Caki2 (cell line): ENCODE results near the gene TRIM60. TPM values are rescaled to one million over a fixed set of nuclear protein-coding genes. Genes with fewer than 3 reads are reported as not detected.
"Not testable (repeated sequence)": the region's sequence is repeated elsewhere in the genome, so short reads cannot be mapped to it uniquely, and the experiment has no call there.

Experiments used
- DNase-seq: peaks from one replicate; pipeline ENCODE4 v3.0.0-alpha.2; 2015; ENCODE audit warnings: low read depth
- in situ Hi-C: cut with HindIII; loops from 2 replicates; pipeline ENCODE4 v1.10.0; 2016; ENCODE audit warnings: low sequenced_read_pairs, low pct_unique_long_range_greater_than_20kb, mixed read lengths
- total RNA-seq: library from RNA; depleted of rRNA; stranded (reverse); fragments of >200 nt; shearing (Covaris generic); gene quantifications from 2 replicates; pipeline ENCODE4 v1.2.3, GENCODE V29; 2014; ENCODE audit warnings: low replicate concordance; rRNA removed

TRIM60 gene
- total RNA-seq: not detected in 2 replicates

DNA sequence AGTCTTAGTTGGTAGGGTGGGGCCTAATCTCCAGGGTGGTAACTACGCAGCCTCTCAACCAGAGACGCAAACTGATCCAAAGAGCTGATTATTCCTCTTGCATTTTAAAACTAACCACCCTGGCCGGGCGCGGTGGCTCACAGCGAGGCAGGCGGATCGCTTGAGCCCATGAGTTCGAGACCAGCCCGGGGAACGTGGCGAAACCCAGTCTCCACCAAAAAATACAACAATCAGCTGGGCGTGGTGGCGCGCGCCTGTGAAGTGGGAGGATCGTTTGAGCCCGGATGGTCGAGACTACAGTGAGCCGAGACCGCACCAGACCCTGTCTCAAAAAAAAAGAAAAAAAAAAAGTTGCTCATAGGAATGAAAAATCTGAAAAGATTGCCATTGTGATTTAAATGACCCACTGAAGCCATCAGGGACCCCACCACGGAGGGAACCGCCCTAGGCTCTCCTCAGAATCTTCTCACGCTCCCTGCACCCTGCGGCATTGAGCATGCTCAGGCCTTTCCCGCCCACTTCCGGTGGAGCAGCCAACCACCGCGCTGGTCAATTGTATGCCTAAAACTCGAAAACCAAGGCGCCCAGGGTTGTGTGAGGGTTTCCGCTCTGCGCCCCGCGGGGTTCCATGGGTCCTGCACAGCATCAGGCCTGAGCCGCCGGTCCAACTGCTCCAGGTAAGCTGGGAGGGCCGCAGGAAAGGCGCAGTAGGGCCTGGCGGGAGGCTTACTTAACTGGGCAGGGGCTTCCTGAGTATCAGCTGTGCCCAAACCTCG lies at the start of gene TRIM60:
Gene TRIM60 (plus strand): TSS at position 564 of the 776 bp plus-strand sequence. CDS start 8,074 bp downstream, outside the sequence.
- DNase-seq: no peak
- in situ Hi-C loops: no loop called here

DNA sequence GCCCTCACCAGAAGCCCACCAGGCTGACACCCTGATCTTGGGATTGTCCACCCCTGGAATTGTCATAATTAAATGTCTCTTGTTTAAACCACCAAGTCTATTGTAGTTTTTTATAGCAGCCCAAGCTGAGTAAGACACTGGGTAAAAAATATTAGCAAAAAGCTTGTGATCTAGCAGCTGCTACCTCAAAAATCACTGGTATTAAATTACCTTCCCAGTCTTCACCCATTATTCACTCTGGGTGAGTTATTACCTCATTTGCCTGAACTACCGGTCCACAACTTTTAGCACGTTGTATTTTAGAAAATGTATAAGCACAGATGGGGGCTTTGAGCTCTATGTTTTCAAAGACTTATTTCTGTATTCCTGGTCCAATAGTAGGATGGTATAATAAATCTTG lies 42.3 kb upstream of the TRIM60 start:
- in situ Hi-C loops: no loop called here
- no peak for DNase-seq

DNA sequence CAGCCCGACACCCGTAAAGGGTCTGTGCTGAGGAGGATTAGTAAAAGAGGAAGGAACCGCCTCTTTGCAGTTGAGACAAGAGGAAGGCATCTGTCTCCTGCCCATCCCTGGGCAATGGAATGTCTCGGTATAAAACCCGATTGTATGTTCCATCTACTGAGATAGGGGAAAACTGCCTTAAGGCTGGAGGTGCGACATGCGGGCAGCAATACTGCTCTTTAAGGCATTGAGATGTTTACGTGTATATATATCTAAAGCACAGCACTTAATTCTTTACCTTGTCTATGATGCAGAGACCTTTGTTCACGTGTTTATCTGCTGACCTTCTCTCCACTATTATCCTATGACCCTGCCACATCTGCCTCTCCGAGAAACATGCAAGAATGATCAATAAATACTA lies 41.0 kb upstream of the TRIM60 start:
- DNase-seq, in situ Hi-C loops: not testable (repeated sequence)

DNA sequence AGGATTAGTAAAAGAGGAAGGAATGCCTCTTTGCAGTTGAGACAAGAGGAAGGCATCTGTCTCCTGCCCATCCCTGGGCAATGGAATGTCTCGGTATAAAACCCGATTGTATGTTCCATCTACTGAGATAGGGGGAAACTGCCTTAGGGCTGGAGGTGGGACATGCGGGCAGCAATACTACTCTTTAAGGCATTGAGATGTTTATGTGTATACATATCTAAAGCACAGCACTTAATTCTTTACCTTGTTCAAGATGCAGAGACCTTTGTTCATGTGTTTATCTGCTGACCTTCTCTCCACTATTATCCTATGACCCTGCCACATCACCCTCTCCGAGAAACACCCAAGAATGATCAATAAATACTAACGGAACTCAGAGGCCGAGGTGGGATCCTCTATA lies 35.7 kb upstream of the TRIM60 start:
- DNase-seq, in situ Hi-C loops: not testable (repeated sequence)

DNA sequence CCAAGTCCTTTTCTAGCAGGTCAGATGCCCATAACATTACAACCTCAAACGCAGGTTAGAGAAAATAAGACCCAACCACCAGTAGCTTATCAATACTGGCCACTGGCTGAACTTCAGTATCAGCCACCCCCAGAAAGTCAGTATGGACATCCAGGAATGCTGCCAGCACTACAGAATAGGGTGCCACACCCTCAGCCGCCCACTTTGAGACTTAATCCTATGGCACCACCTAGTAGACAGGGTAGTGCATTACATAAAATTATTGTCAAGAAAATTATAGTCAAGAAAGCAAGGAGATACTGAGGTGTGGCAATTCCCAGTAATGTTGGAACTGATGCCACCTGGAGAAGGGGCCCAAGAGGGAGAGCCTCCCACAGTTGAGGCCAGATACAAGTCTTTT lies 34.5 kb upstream of the TRIM60 start:
- in situ Hi-C loops: no loop called here
- DNase-seq: no peak

DNA sequence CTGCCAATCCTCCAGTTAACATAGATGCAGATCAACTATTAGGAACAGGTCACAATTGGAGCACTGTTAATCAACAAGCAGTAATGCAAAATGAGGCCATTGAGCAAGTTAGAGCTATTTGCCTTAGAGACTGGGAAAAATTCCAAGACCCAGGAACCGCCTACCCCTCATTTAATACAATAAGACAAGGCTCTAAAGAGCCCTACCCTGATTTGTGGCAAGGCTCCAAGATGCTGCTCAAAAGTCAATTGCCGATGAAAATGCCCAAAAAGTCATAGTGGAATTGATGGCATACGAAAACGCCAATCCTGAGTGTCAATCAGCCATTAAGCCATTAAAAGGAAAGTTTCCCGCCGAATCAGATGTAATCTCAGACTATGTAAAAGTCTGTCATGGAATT lies 33.9 kb upstream of the TRIM60 start:
- no peak for DNase-seq
- in situ Hi-C loops: no loop called here

DNA sequence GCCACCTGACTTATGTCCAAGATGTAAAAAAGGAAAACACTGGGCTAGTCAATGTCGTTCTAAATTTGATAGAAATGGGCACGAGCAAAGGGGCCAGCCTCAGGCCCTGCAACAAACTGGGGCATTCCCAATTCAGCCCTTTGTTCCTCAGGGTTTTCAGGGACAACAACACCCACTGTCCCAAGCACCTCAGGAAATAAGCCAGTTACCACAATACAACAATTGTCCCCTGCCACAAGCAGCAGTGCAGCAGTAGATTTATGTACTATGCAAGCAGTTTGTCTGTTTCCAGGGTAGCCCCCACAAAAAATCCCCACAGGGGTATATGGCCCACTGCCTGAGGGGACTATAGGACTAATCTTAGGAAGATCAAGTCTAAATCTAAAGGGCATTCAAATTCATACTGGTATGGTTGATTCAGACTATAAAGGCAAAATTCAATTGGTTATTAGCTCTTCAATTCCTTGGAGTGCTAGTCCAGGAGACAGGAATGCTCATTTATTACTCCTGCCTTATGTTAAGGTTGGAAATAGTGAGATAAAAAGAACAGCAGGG lies 33.2 kb upstream of the TRIM60 start:
- in situ Hi-C loops, DNase-seq: not testable (repeated sequence)

DNA sequence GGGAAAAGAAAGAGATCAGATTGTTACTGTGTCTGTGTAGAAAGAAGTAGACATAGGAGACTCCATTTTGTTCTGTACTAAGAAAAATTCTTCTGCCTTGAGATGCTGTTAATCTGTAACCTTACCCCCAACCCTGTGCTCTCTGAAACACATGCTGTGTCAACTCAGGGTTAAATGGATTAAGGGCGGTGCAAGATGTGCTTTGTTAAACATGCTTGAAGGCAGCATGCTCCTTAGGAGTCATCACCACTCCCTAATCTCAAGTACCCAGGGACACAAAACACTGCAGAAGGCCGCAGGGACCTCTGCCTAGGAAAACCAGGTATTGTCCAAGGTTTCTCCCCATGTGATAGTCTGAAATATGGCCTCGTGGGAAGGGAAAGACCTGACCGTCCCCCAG lies 29.8 kb upstream of the TRIM60 start:
- in situ Hi-C loops, DNase-seq: not testable (repeated sequence)

DNA sequence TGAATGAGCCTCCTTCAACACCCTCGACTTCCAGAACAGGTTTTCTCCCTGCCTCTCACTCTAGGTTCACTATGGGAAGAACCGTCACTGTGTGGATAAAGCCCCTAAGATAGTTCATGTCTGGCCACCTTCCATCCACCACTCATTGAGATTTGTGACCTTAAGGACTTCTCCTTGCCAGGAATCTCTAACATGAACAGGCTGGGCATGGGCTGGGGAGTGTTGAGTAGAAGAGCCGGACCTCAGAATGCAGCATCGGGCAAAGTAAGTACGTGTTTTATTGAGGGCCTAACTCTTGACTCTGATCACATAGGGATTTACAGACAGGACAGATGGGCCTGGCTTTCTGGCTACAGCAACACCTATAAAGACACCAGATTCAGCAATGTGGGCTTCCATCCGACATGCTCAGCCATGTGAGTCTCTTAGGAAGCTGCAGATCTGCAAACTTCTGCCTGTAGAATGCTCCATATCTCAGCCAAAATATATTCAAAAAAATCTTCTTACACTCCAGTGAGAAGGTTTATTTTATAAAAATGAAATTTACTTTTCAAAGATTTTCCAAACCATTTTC lies 26.4 kb upstream of the TRIM60 start:
- DNase-seq: no peak
- in situ Hi-C loops: no loop called here

DNA sequence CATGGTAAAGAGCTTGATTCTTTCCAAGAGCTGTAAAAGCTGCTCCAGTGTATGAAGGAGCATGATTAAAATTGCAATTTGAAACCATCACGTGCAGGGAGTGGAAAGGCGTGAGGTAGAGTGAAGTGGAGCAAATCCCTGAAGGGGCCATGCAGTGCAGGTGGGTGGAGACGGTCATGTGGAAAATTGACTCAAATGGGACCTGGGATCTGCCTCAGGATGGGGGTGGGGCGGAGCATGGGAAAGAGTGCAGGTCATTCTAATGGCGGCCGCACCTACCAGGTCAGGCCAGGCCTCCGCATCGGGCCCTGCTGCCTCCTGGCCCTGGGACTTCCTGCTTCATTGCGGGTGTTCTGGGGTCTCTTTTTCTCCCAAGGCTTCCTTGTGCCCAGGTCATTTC lies 25.3 kb upstream of the TRIM60 start:
- DNase-seq: no peak
- in situ Hi-C loops: no loop called here

DNA sequence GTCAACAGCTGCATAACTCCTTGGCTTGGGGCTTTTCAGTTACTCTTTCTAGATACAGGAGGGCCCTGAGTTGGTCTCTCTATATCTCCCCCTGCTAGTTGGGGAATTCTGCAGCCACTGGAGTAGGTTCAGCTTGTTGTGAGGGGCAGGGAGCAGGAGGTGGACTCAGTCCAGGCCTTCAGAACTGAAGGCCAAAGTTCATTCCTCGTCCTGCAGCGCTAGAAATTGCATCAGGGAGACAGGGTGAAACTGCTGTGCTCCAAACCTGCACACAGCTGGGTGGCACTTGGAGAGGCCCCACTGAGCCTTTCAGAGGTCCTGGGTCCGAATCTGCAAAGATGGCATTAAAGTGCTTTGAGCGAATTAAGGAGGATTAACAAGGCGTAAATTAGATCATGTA lies 24.9 kb upstream of the TRIM60 start:
- in situ Hi-C loops: no loop called here
- DNase-seq: no peak

DNA sequence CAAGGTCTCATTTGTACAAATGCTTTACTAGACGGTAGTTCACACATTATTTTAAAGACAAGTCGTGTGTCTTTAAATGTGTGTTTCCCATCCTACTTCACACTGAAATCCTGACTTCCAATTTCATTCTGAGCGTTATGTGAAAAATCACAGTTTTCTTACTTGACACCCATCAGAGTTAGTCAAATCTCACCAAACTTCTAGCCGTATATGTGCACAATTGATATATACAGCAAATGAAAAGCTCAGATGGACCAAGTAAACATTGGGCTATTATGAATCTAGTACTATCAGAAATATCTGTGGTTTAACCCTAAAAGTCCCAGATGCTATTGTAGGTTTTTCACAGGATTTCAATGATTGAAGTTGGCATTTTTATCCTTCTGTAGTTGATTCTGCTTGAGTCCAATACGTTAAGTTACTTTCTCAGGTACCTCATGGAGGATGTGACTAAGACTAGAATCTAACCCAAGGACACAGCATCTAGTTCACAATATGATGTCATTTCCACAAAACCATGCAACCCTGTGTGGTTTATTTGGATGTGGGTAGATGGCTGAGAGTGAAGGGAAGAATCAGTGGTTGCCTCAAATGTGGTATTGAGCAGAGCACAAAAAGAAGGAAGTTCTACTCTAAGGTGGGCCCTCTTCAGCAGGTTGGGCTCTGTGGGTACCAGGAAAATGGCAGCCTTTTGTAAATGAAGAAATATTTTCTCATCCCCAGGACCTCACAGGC lies 22.1 kb upstream of the TRIM60 start:
- DNase-seq: no peak
- in situ Hi-C loops: no loop called here

DNA sequence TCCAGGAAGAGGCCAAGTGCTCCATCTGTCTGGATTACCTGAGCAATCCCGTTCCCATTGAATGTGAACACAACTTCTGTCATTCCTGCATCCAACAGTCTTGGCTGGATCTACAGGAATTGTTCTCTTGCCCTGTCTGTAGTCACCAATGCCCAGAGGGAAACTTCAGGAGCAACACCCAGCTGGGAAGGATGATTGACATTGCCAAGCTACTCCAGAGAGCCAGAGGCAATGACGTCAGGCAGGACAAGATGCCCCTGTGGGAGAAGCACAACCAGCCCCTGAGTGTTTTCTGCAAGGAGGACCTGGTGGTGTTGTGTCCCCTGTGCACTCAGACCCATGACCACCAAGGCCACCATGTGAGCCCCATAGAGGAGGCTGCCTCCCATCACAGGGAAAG lies 21.3 kb upstream of the TRIM60 start:
- no peak for DNase-seq
- in situ Hi-C loops: no loop called here

DNA sequence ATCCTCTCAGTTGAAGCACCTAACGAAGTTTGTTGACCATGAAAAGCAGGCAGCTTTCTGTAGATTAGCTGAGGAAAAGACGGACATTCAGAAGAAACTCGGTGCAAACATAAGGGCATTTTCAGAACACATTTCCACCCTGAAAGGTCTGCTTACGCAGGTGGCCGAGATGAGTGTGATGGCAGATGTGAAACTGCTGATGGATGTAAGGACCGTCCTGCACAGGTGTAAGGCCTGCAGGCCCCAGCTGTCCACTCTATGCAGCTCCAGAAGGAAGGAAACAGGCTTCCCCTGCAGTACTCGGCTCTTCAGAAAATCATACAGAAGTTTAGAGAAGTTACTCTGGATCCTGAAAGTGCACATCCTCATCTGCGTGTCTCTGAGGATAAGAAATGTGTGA lies 20.8 kb upstream of the TRIM60 start:
- DNase-seq: no peak
- in situ Hi-C loops: no loop called here

DNA sequence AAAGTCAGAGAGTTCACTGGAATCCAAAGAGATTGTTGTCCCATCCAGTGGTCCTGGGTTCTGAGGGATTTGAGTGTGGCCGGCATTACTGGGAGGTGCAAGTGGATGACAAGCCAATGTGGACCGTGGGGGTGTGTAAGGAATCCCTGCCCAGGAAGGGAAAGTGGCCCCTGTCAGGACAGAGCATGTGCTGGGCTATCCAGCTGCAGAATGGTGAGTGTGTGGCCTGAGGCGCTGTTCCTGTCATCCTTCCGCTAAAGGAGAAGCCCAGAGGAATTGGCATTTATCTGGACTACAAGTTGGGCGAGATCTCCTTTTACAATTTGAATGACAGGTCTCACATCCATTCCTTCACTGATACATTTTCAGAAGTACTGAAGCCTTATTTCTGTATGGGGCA lies 20.4 kb upstream of the TRIM60 start:
- in situ Hi-C loops: no loop called here
- no peak for DNase-seq

DNA sequence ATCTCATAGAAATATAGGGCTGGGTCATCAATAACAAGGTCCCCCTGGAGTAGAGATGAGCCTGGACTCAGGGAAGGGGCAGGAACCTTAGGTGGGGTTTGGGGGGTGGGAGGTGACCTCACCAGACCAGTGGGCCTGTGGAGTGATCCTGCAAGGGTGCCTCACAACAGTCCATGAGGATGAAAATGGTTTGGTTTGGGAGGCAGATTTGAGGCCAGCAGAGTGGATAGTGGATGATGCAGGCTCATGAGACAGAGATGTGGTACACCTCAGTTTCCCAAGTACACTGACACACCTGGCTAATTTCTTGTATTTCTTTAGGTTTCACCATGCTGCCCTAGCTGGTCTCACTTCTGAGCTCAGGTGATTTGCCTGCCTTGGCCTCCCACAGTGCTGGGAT lies 18.1 kb upstream of the TRIM60 start:
- no peak for DNase-seq
- in situ Hi-C loops: no loop called here

DNA sequence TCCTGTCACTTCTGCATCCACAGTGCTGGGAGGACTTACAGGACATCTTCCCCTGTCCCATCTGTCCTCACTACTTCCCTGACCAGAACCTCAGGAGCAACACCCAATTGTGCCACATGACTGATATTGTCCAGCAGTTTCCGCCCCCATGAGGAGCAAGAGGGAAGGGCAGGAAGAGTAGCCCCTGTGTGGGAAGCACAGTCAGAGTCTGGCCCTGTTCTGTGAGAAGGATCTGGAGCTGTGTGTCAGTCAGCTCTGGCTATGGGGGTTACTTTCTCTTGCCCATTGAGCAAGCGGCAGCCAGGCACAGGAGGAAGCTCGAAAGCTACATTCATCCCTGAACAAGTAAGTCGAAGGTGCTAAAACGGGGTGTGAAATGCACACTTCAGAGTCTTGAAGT lies 14.8 kb upstream of the TRIM60 start:
- no peak for DNase-seq
- in situ Hi-C loops: no loop called here

DNA sequence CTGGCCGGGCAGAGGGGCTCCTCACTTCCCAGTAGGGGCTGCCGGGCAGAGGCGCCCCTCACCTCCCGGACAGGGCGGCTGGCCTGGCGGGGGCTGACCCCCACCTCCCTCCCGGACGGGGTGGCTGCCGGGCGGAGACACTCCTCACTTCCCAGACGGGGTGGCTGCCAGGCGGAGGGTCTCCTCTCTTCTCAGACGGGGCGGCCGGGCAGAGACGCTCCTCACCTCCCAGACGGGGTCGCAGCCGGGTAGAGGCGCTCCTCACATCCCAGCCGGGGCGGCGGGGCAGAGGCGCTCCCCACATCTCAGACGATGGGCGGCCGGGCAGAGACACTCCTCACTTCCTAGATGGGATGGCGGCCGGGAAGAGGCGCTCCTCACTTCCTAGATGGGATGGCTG lies 11.8 kb upstream of the TRIM60 start:
- DNase-seq, in situ Hi-C loops: not testable (repeated sequence)

DNA sequence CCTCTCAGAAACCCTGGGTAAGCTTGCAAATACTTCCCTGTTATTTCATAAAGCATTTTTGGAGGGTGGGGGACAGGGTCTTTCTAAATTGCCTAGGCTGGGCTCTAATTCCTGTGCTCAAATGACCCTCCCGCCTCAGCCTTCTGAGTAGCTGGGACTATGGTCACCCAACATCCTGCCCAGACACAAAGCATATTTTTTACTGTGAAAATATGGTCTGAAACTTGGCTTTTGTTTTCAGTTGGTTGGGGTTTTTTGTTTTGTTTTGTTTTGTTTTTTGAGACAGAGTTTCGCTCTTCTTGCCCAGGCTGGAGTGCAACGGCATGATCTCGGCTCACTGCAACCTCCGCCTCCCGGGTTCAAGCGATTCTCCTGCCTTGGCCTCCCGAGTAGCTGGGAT lies 6.0 kb upstream of the TRIM60 start:
- in situ Hi-C loops: not testable (repeated sequence)

More for the DNA sequence above, 6.0 kb upstream of the TRIM60 start:
- not testable (repeated sequence) for DNase-seq
